ENCODE results near the gene NFYA. TPM values are rescaled to one million over a fixed set of nuclear protein-coding genes. Genes with fewer than 3 reads are reported as not detected.

The NFYA gene
- total RNA-seq, 1 experiment from 2014 or later, result 28.7 TPM

DNA sequence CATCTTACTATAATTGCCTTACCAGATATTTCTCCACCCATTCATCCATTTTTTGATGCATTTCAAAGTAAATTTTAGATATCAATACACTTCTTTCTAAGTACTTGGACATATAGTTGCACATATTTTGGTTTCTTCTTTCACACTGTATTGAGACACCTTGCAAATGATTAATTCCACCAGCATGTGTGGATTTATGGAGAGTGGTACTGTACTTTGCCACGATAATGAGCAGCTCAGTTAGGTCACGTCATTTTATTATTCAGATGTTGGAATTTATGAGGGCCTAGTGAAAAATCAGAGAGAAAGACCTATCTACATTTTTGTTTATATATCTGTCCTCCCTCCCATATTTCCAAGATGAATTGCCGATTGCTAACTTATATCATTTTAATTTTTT lies 5.3 kb downstream of the NFYA start:
- H3K4me2 ChIP-seq (ENCODE audit: low read length), result no peak overlapping the region
- no peaks in the 10 kb centered on the region for H3K9me3 ChIP-seq (ENCODE audit: control insufficient read depth in 1 of 2, insufficient read depth in 1 of 2, low read depth in 1 of 2, low read length in 2 of 2)
- no peak overlapping the region for H3K4me3 ChIP-seq (replicated peaks in 1 of 2; ENCODE audit: low read depth in 1 of 2, low read length in 2 of 2)
- H3K4me1 ChIP-seq (ENCODE audit: control insufficient read depth in 1 of 2, insufficient read depth in 2 of 2, low read length in 2 of 2), result peaks cover 7 to 10% of the 10 kb centered on the region in 2 experiments; a peak in 3 of 4 replicates
- no peaks in the 10 kb centered on the region for H3K27me3 ChIP-seq (ENCODE audit: insufficient read depth, low read length)
- no peak overlapping the region for H3K27ac ChIP-seq (ENCODE audit: low read depth, low read length)
- no TSS peak for BruUV-seq (replicated peaks)
- no peaks in the 10 kb centered on the region for H4K20me1 ChIP-seq (ENCODE audit: insufficient read depth)
- TF ChIP-seq ZNF274 (IDR thresholded peaks at IDR 0.05; ENCODE audit: low read depth, low read length), result no peak
- no peak for TF ChIP-seq POLR2AphosphoS5 (IDR thresholded peaks at IDR 0.05; ENCODE audit: low read depth, low read length)
- TF ChIP-seq, protein P1, sequence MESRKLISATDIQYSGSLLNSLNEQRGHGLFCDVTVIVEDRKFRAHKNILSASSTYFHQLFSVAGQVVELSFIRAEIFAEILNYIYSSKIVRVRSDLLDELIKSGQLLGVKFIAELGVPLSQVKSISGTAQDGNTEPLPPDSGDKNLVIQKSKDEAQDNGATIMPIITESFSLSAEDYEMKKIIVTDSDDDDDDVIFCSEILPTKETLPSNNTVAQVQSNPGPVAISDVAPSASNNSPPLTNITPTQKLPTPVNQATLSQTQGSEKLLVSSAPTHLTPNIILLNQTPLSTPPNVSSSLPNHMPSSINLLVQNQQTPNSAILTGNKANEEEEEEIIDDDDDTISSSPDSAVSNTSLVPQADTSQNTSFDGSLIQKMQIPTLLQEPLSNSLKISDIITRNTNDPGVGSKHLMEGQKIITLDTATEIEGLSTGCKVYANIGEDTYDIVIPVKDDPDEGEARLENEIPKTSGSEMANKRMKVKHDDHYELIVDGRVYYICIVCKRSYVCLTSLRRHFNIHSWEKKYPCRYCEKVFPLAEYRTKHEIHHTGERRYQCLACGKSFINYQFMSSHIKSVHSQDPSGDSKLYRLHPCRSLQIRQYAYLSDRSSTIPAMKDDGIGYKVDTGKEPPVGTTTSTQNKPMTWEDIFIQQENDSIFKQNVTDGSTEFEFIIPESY (IDR thresholded peaks at IDR 0.05; ENCODE audit: extremely low read depth, insufficient replicate concordance, low read length), result no peak
- no peak for TF ChIP-seq SP1 (IDR thresholded peaks at IDR 0.05; ENCODE audit: low read depth)
- TF ChIP-seq JUND (IDR thresholded peaks at IDR 0.05), result no peak
- TF ChIP-seq, protein P2, sequence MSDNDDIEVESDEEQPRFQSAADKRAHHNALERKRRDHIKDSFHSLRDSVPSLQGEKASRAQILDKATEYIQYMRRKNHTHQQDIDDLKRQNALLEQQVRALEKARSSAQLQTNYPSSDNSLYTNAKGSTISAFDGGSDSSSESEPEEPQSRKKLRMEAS (IDR thresholded peaks at IDR 0.05), result no peak
- no peak for TF ChIP-seq ZFX (IDR thresholded peaks at IDR 0.05)
- TF ChIP-seq TCF7L2 (IDR thresholded peaks at IDR 0.05; ENCODE audit: borderline replicate concordance, extremely low read depth, insufficient read depth, insufficient read length), result no peak
- no peak for TF ChIP-seq FOSL1 (IDR thresholded peaks at IDR 0.05; ENCODE audit: low read depth)
- TF ChIP-seq POLR2A (IDR thresholded peaks at IDR 0.05; ENCODE audit: borderline replicate concordance, extremely low read depth, insufficient read depth, insufficient read length), result no peak
- TF ChIP-seq CEBPB (IDR thresholded peaks at IDR 0.05; ENCODE audit: low read depth), result no peak
- TF ChIP-seq EGR1 (IDR thresholded peaks at IDR 0.05; ENCODE audit: low read depth), result no peak
- no peak for TF ChIP-seq ELF1 (IDR thresholded peaks at IDR 0.05; ENCODE audit: borderline replicate concordance, low read depth)
- TF ChIP-seq YY1 (IDR thresholded peaks at IDR 0.05; ENCODE audit: extremely low read depth, insufficient replicate concordance, low read depth, low read length), result no peak
- TF ChIP-seq CBX3 (IDR thresholded peaks at IDR 0.05; ENCODE audit: low read depth), result no peak
- H3K36me3 ChIP-seq (ENCODE audit: control insufficient read depth in 1 of 2, insufficient read depth in 2 of 2, low read length in 2 of 2), result peaks cover 11 to 21% of the 10 kb centered on the region in 2 experiments
- intact Hi-C loops (cut with micrococcal nuclease), result no loop called here
- DNase-seq (ENCODE audit: low read depth, low spot score), result no peak
- CTCF ChIA-PET, result no interaction called here
- H3K9ac ChIP-seq (ENCODE audit: low read length), result no peak overlapping the region
- no peak overlapping the region for H2AFZ ChIP-seq (ENCODE audit: low read depth, low read length, poor library complexity, severe bottlenecking)
- peaks cover 87% of the 10 kb centered on the region for H3K79me2 ChIP-seq (ENCODE audit: insufficient read depth, low read length)
- H3K9me2 ChIP-seq (ENCODE audit: insufficient read depth), result no peaks in the 10 kb centered on the region
- RAD21 ChIA-PET (ENCODE audit: low non-redundant PET in 1 of 2, low total read pairs in 2 of 2, uncharacterized antibody in 2 of 2, unreplicated experiment in 2 of 2), result no interaction called here
- no peak for ATAC-seq
- POLR2A ChIA-PET, result no interaction called here

All from HCT116 (cell line).